HG03558 (cell line): ENCODE measurements around the gene GTPBP3.
A peak's percentile ranks its signal among the peaks of the same experiment; 100 is the strongest.

Source experiments
- ATAC-seq: cut with Tn5 transposase; IDR thresholded peaks from one replicate; pipeline ENCODE4 v1.9.1; 2021; ENCODE audit warnings: moderate number of reproducible peaks; ENCODE audit not compliant: unreplicated experiment; ENCODE audit errors: extremely low read depth

GTPBP3 gene

GRCh38 chr19:17376935-17377600 is 39.7 kb downstream of the GTPBP3 start, which contains the start of gene PLVAP:
Gene PLVAP (minus strand): TSS chr19:17377342. CDS start chr19:17377288, 54 bp downstream.
- no peak for ATAC-seq

- ATAC-seq, result no peak
Observed at GRCh38 chr19:17378271-17378670, 40.9 kb downstream of the GTPBP3 start.

GRCh38 chr19:17379221-17379631 is 41.9 kb downstream of the GTPBP3 start:
- no peak for ATAC-seq

- ATAC-seq, result no peak
Observed at GRCh38 chr19:17380426-17381138, 43.2 kb downstream of the GTPBP3 start.

GRCh38 chr19:17385878-17386611 is 48.7 kb downstream of the GTPBP3 start:
- ATAC-seq, result no peak

GRCh38 chr19:17389288-17389687 is 51.9 kb downstream of the GTPBP3 start:
- no peak for ATAC-seq

- no peak for ATAC-seq
Observed at GRCh38 chr19:17389957-17390664, 52.8 kb downstream of the GTPBP3 start.

GRCh38 chr19:17390665-17391370 is 53.5 kb downstream of the GTPBP3 start:
- ATAC-seq, result peak; percentile 62

GRCh38 chr19:17391371-17392151 is 54.2 kb downstream of the GTPBP3 start:
- ATAC-seq, result no peak
